CD4-positive, alpha-beta T cell treated with Interleukin-6 for 4 hours (primary cell): Measurements from ENCODE around the gene TGFA.

Source experiments
- DNase-seq: peaks from one replicate; pipeline ENCODE4 v3.0.0-alpha.2; 2020; ENCODE audit warnings: mixed read lengths

The TGFA gene

GRCh38 chr2:70523996-70524965 lies 29.3 kb downstream of the TGFA start:
- peak; percentile 41 for DNase-seq

GRCh38 chr2:70523672-70523995 lies 30.0 kb downstream of the TGFA start:
- DNase-seq, result no peak

GRCh38 chr2:70522627-70523026 lies 31.0 kb downstream of the TGFA start:
- DNase-seq, result no peak

GRCh38 chr2:70520825-70521224 lies 32.8 kb downstream of the TGFA start:
- DNase-seq, result no peak

- no peak for DNase-seq
These were observed 34.2 kb downstream of the TGFA start for GRCh38 chr2:70519453-70519852.

- no peak for DNase-seq
These were observed 35.1 kb downstream of the TGFA start for GRCh38 chr2:70518557-70518956.

- DNase-seq, result no peak
These were observed 35.8 kb downstream of the TGFA start for GRCh38 chr2:70517804-70518203.

GRCh38 chr2:70516596-70516995 lies 37.0 kb downstream of the TGFA start:
- DNase-seq, result no peak

- DNase-seq, result no peak
These were observed 37.7 kb downstream of the TGFA start for GRCh38 chr2:70515938-70516337.

- DNase-seq, result no peak
These were observed 39.0 kb downstream of the TGFA start for GRCh38 chr2:70514612-70515055.

- DNase-seq, result no peak
These were observed 39.9 kb downstream of the TGFA start for GRCh38 chr2:70513738-70514137.

- no peak for DNase-seq
These were observed 41.5 kb downstream of the TGFA start for GRCh38 chr2:70511971-70512729.

- DNase-seq, result no peak
These were observed 43.3 kb downstream of the TGFA start for GRCh38 chr2:70510313-70510712.

GRCh38 chr2:70509565-70509964 lies 44.1 kb downstream of the TGFA start:
- no peak for DNase-seq

GRCh38 chr2:70508711-70509462 lies 44.7 kb downstream of the TGFA start:
- no peak for DNase-seq

- DNase-seq, result no peak
These were observed 47.8 kb downstream of the TGFA start for GRCh38 chr2:70505613-70506391.

GRCh38 chr2:70504750-70505149 lies 48.9 kb downstream of the TGFA start:
- DNase-seq, result no peak

- no peak for DNase-seq
These were observed 49.7 kb downstream of the TGFA start for GRCh38 chr2:70503896-70504295.

- no peak for DNase-seq
These were observed 51.9 kb downstream of the TGFA start for GRCh38 chr2:70501728-70502127.

- DNase-seq, result no peak
These were observed 52.4 kb downstream of the TGFA start for GRCh38 chr2:70501215-70501614.

- DNase-seq, result no peak
These were observed 54.4 kb downstream of the TGFA start for GRCh38 chr2:70499253-70499652.

- no peak for DNase-seq
These were observed 55.1 kb downstream of the TGFA start for GRCh38 chr2:70498528-70498927.
